Keratinocyte (primary cell): ENCODE measurements around the gene GOLGB1. TPM values are rescaled to one million over a fixed set of nuclear protein-coding genes. Genes with fewer than 3 reads are reported as not detected.

Experiments
- DNase-seq: peaks from one replicate; pipeline ENCODE4 v3.0.0-alpha.2; 2011; ENCODE audit warnings: low read depth, missing footprints, low spot score
- FAIRE-seq: peaks from 2 replicates; lab custom pipeline; 2011; peaks lifted over from hg19 to GRCh38; lab: Jason Lieb, UNC
- H2AFZ ChIP-seq: 2 replicates; pipeline ENCODE4 v1.6.0; 2012; ENCODE audit warnings: low read length, control low read depth, inconsistent platforms; ENCODE audit not compliant: control insufficient read depth
- H3K27ac ChIP-seq: 2 replicates; pipeline ENCODE4 v1.5.1; 2011; ENCODE audit warnings: low read length; ENCODE audit not compliant: control insufficient read depth, insufficient read depth
- H3K27me3 ChIP-seq: 3 replicates; pipeline ENCODE4 v1.6.0; 2011; ENCODE audit warnings: low read length; ENCODE audit not compliant: control insufficient read depth, insufficient read depth; ENCODE audit errors: extremely low read depth
- H3K36me3 ChIP-seq, 2 experiments: 2 replicates in 1 of 2; 3 replicates in 1 of 2; pipeline ENCODE4 v1.5.1; 2011; ENCODE audit warnings: low read length in 2 of 2, mild to moderate bottlenecking in 1 of 2; ENCODE audit not compliant: control insufficient read depth in 2 of 2, insufficient read depth in 2 of 2; ENCODE audit errors: extremely low read depth in 1 of 2
- H3K4me1 ChIP-seq: 3 replicates; pipeline ENCODE4 v1.5.1; 2011; ENCODE audit warnings: low read length; ENCODE audit not compliant: control insufficient read depth, insufficient read depth; ENCODE audit errors: extremely low read depth
- H3K4me2 ChIP-seq: 3 replicates; pipeline ENCODE4 v1.6.0; 2011; ENCODE audit warnings: low read depth, low read length; ENCODE audit not compliant: control insufficient read depth, insufficient read depth; ENCODE audit errors: extremely low read depth
- H3K4me3 ChIP-seq, 3 experiments: fragments of 200-600 bp in 1 of 3; sonication (generic) in 1 of 3; 2 replicates in 2 of 3; 3 replicates in 1 of 3; pipeline ENCODE4 v1.5.1; 2011 to 2016; ENCODE audit warnings: low read length in 3 of 3, mild to moderate bottlenecking in 3 of 3, control low read depth in 2 of 3, inconsistent platforms in 1 of 3, low read depth in 1 of 3, mixed read lengths in 1 of 3, mixed run types in 1 of 3, moderate library complexity in 1 of 3; ENCODE audit not compliant: control insufficient read depth in 2 of 3, insufficient read depth in 2 of 3; ENCODE audit errors: extremely low read depth in 1 of 3
- H3K79me2 ChIP-seq: 2 replicates; pipeline ENCODE4 v1.6.0; 2012; ENCODE audit warnings: low read length; ENCODE audit not compliant: control insufficient read depth, insufficient read depth
- H3K9ac ChIP-seq: 3 replicates; pipeline ENCODE4 v1.6.0; 2011; ENCODE audit warnings: low read length; ENCODE audit not compliant: control insufficient read depth, insufficient read depth; ENCODE audit errors: extremely low read depth
- H3K9me1 ChIP-seq: 3 replicates; pipeline ENCODE4 v1.6.0; 2011; ENCODE audit warnings: low read length; ENCODE audit not compliant: control insufficient read depth, insufficient read depth; ENCODE audit errors: extremely low read depth
- H3K9me3 ChIP-seq: 2 replicates; pipeline ENCODE4 v1.5.1; 2012; ENCODE audit warnings: low read depth, low read length; ENCODE audit not compliant: control insufficient read depth
- H4K20me1 ChIP-seq: 3 replicates; pipeline ENCODE4 v1.6.0; 2011; ENCODE audit warnings: low read length; ENCODE audit not compliant: control insufficient read depth, insufficient read depth; ENCODE audit errors: extremely low read depth
- EZH2 ChIP-seq: IDR thresholded peaks from one replicate; pipeline ENCODE4 v1.6.1; 2012; ENCODE audit warnings: inconsistent platforms, mild to moderate bottlenecking, low read length, moderate library complexity
- dilution Hi-C: fragments of 300-500 bp; cut with MboI; formaldehyde crosslinking; loops from one replicate; pipeline ENCODE4 v1.7.0; 2020; ENCODE audit warnings: low sequenced_read_pairs; ENCODE audit not compliant: extremely low pct_ligation_motif_present
- polyA plus RNA-seq, 5 experiments: library from polyadenylated mRNA; depleted of rRNA in 3 of 5; stranded (reverse) in 3 of 5; stranded (forward) in 1 of 5; unstranded in 1 of 5; fragments of >200 nt; gene quantifications; 1 replicate in 1 of 5; 2 replicates in 3 of 5; 3 replicates in 1 of 5; pipeline versions ENCODE4 v1.2.1 to v1.2.3, GENCODE V29; 2011 to 2012; ENCODE audit warnings: missing spikeins in 2 of 5, low read depth in 1 of 5, low replicate concordance in 1 of 5
- TF ChIP-seq, protein P1 (sequence below), 3 experiments: IDR thresholded peaks in 1 of 3; conservative IDR thresholded peaks in 1 of 3; optimal IDR thresholded peaks in 1 of 3; 2 replicates in 2 of 3; 3 replicates in 1 of 3; pipeline versions ENCODE3 to v1.5.1; 2011; ENCODE audit warnings: low read length in 3 of 3, mild to moderate bottlenecking in 3 of 3, moderate library complexity in 2 of 3, control low read depth in 1 of 3, inconsistent platforms in 1 of 3; ENCODE audit not compliant: insufficient read depth in 2 of 3; ENCODE audit errors: extremely low read depth in 1 of 3

Gene GOLGB1
- polyA plus RNA-seq, 1 donor (not counting 4 experiments of a cell fraction or from before 2014, with no cell fraction given), result 21.7 TPM

GRCh38 chr3:121794264-121794983, 44.9 kb upstream of the GOLGB1 start:
- no peak overlapping the region for H3K4me2 ChIP-seq
- dilution Hi-C loops, result no loop called here
- H3K9ac ChIP-seq, result no peak overlapping the region
- FAIRE-seq, result no peak
- H2AFZ ChIP-seq, result no peak overlapping the region
- TF ChIP-seq, protein P1, sequence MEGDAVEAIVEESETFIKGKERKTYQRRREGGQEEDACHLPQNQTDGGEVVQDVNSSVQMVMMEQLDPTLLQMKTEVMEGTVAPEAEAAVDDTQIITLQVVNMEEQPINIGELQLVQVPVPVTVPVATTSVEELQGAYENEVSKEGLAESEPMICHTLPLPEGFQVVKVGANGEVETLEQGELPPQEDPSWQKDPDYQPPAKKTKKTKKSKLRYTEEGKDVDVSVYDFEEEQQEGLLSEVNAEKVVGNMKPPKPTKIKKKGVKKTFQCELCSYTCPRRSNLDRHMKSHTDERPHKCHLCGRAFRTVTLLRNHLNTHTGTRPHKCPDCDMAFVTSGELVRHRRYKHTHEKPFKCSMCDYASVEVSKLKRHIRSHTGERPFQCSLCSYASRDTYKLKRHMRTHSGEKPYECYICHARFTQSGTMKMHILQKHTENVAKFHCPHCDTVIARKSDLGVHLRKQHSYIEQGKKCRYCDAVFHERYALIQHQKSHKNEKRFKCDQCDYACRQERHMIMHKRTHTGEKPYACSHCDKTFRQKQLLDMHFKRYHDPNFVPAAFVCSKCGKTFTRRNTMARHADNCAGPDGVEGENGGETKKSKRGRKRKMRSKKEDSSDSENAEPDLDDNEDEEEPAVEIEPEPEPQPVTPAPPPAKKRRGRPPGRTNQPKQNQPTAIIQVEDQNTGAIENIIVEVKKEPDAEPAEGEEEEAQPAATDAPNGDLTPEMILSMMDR (optimal IDR thresholded peaks at IDR 0.05 in 1 of 3, IDR thresholded peaks at IDR 0.05 in 1 of 3, conservative IDR thresholded peaks at IDR 0.05 in 1 of 3; ENCODE audit: extremely low read depth in 1 of 3, insufficient read depth in 2 of 3, low read length in 3 of 3), result no peak
- no peak overlapping the region for H3K4me3 ChIP-seq
- H3K27me3 ChIP-seq, result no peaks in the 10 kb centered on the region
- peaks cover 1 to 7% of the 10 kb centered on the region in 2 experiments for H3K36me3 ChIP-seq
- H3K27ac ChIP-seq, result no peak overlapping the region
- no peaks in the 10 kb centered on the region for H3K79me2 ChIP-seq
- no peaks in the 10 kb centered on the region for H3K9me3 ChIP-seq
- H3K9me1 ChIP-seq, result no peaks in the 10 kb centered on the region
- no peak for DNase-seq
- no peaks in the 10 kb centered on the region for H4K20me1 ChIP-seq
- H3K4me1 ChIP-seq, result no peaks in the 10 kb centered on the region

DNA sequence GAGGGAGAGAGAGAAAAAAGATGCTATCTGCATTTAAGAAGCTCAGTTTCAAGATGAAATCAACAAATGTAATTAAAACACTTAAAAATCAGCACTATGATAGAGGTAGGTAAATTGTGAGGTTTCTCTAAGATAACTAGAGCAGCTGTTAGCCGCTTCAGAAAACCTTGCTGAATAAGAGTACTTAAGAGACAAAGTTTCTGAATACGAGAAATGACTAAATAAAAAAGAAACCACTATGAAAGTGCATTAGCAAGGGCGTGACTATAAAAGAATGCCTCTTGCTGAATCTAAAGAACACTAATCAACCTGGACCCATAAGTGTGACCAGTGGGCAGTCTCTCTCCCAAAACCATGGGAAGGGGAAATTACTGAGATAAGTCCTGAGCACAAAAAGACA, 43.5 kb upstream of the GOLGB1 start:
- TF ChIP-seq EZH2, result no peak
- TF ChIP-seq, protein P1 (optimal IDR thresholded peaks at IDR 0.05 in 1 of 3, IDR thresholded peaks at IDR 0.05 in 1 of 3, conservative IDR thresholded peaks at IDR 0.05 in 1 of 3; ENCODE audit: extremely low read depth in 1 of 3, insufficient read depth in 2 of 3, low read length in 3 of 3), result no peak
- Histone ChIP-seq H3K79me2 (no peaks in the 10 kb centered on the region), H3K36me3 (peaks cover 4 to 14% of the 10 kb centered on the region in 2 experiments), H3K27ac (no peak overlapping the region), H3K4me2 (no peak overlapping the region), H3K9me3 (no peaks in the 10 kb centered on the region), H4K20me1 (no peaks in the 10 kb centered on the region), H3K4me3 (no peak overlapping the region), H3K27me3 (no peaks in the 10 kb centered on the region), H3K4me1 (no peaks in the 10 kb centered on the region), H3K9me1 (no peaks in the 10 kb centered on the region), H2AFZ (no peak overlapping the region), H3K9ac (no peak overlapping the region)
- dilution Hi-C loops, result no loop called here
- no peak for FAIRE-seq
- DNase-seq, result no peak
